Measurements from ENCODE around the gene PIK3CG. TPM values are rescaled to one million over a fixed set of nuclear protein-coding genes. Genes with fewer than 3 reads are reported as not detected.

PIK3CG gene
- total RNA-seq, 1 experiment from 2014 or later, result 0.05 TPM

- POLR2A ChIA-PET, result no interaction called here
- no peak for ATAC-seq
- no TSS peak for BruUV-seq (replicated peaks)
Observed at GRCh38 chr7:106914018-106914607, 49.0 kb downstream of the PIK3CG start.

GRCh38 chr7:106915407-106915806 is 50.3 kb downstream of the PIK3CG start:
- H3K9me2 ChIP-seq (ENCODE audit: insufficient read depth), result no peaks in the 10 kb centered on the region; the same call in 1 of the 2 replicates
- H3K4me2 ChIP-seq (ENCODE audit: low read length), result no peak overlapping the region
- H3K4me3 ChIP-seq (replicated peaks in 1 of 2; ENCODE audit: low read depth in 1 of 2, low read length in 2 of 2), result no peak overlapping the region
- ChIA-PET POLR2A (no interaction called here), CTCF (no interaction called here), RAD21 (ENCODE audit: low non-redundant PET in 1 of 2, low total read pairs in 2 of 2, uncharacterized antibody in 2 of 2, unreplicated experiment in 2 of 2) (no interaction called here)
- H3K36me3 ChIP-seq (ENCODE audit: control insufficient read depth in 1 of 2, insufficient read depth in 2 of 2, low read length in 2 of 2), result no peaks in the 10 kb centered on the region
- no peaks in the 10 kb centered on the region for H3K79me2 ChIP-seq (ENCODE audit: insufficient read depth, low read length)
- no peaks in the 10 kb centered on the region for H3K9me3 ChIP-seq (ENCODE audit: control insufficient read depth in 1 of 2, insufficient read depth in 1 of 2, low read depth in 1 of 2, low read length in 2 of 2)
- H2AFZ ChIP-seq (ENCODE audit: low read depth, low read length, poor library complexity, severe bottlenecking), result no peak overlapping the region
- H3K4me1 ChIP-seq (ENCODE audit: control insufficient read depth in 1 of 2, insufficient read depth in 2 of 2, low read length in 2 of 2), result no peaks in the 10 kb centered on the region
- H3K27ac ChIP-seq (ENCODE audit: low read depth, low read length), result no peak overlapping the region
- no peak overlapping the region for H3K9ac ChIP-seq (ENCODE audit: low read length)
- intact Hi-C loops (cut with micrococcal nuclease), result no loop called here
- TF ChIP-seq EGR1 (IDR thresholded peaks at IDR 0.05; ENCODE audit: low read depth), result no peak
- TF ChIP-seq RAD21 (IDR thresholded peaks at IDR 0.05; ENCODE audit: low read depth), result no peak
- no peak for TF ChIP-seq SP1 (IDR thresholded peaks at IDR 0.05; ENCODE audit: low read depth)
- TF ChIP-seq, protein P1, sequence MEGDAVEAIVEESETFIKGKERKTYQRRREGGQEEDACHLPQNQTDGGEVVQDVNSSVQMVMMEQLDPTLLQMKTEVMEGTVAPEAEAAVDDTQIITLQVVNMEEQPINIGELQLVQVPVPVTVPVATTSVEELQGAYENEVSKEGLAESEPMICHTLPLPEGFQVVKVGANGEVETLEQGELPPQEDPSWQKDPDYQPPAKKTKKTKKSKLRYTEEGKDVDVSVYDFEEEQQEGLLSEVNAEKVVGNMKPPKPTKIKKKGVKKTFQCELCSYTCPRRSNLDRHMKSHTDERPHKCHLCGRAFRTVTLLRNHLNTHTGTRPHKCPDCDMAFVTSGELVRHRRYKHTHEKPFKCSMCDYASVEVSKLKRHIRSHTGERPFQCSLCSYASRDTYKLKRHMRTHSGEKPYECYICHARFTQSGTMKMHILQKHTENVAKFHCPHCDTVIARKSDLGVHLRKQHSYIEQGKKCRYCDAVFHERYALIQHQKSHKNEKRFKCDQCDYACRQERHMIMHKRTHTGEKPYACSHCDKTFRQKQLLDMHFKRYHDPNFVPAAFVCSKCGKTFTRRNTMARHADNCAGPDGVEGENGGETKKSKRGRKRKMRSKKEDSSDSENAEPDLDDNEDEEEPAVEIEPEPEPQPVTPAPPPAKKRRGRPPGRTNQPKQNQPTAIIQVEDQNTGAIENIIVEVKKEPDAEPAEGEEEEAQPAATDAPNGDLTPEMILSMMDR (IDR thresholded peaks at IDR 0.05 in 2 of 3, conservative IDR thresholded peaks at IDR 0.05 in 1 of 3; ENCODE audit: borderline replicate concordance in 1 of 3, insufficient read depth in 1 of 3, low read depth in 2 of 3, low read length in 2 of 3), result no peak
- no peak for TF ChIP-seq POLR2AphosphoS5 (IDR thresholded peaks at IDR 0.05; ENCODE audit: low read depth, low read length)
- TF ChIP-seq, protein P2, sequence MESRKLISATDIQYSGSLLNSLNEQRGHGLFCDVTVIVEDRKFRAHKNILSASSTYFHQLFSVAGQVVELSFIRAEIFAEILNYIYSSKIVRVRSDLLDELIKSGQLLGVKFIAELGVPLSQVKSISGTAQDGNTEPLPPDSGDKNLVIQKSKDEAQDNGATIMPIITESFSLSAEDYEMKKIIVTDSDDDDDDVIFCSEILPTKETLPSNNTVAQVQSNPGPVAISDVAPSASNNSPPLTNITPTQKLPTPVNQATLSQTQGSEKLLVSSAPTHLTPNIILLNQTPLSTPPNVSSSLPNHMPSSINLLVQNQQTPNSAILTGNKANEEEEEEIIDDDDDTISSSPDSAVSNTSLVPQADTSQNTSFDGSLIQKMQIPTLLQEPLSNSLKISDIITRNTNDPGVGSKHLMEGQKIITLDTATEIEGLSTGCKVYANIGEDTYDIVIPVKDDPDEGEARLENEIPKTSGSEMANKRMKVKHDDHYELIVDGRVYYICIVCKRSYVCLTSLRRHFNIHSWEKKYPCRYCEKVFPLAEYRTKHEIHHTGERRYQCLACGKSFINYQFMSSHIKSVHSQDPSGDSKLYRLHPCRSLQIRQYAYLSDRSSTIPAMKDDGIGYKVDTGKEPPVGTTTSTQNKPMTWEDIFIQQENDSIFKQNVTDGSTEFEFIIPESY (IDR thresholded peaks at IDR 0.05; ENCODE audit: extremely low read depth, insufficient replicate concordance, low read length), result no peak
- TF ChIP-seq REST (IDR thresholded peaks at IDR 0.05; ENCODE audit: low read depth), result no peak
- TF ChIP-seq EZH2phosphoT487 (IDR thresholded peaks at IDR 0.05; ENCODE audit: borderline replicate concordance), result no peak
- no peak for ATAC-seq
- no peaks in the 10 kb centered on the region for H3K27me3 ChIP-seq (ENCODE audit: insufficient read depth, low read length)
- BruUV-seq (replicated peaks), result no TSS peak
- no peak for DNase-seq (ENCODE audit: low read depth, low spot score)
- H4K20me1 ChIP-seq (ENCODE audit: insufficient read depth), result no peaks in the 10 kb centered on the region

More at GRCh38 chr7:106914018-106914607, 49.0 kb downstream of the PIK3CG start:
- no peaks in the 10 kb centered on the region for H3K27me3 ChIP-seq (ENCODE audit: insufficient read depth, low read length)
- H3K9me3 ChIP-seq (ENCODE audit: control insufficient read depth in 1 of 2, insufficient read depth in 1 of 2, low read depth in 1 of 2, low read length in 2 of 2), result no peaks in the 10 kb centered on the region
- H3K9me2 ChIP-seq (ENCODE audit: insufficient read depth), result no peaks in the 10 kb centered on the region; the same call in 1 of the 2 replicates
- H3K9ac ChIP-seq (ENCODE audit: low read length), result no peak overlapping the region
- no peak overlapping the region for H2AFZ ChIP-seq (ENCODE audit: low read depth, low read length, poor library complexity, severe bottlenecking)
- no peak for DNase-seq (ENCODE audit: low read depth, low spot score)
- H3K4me1 ChIP-seq (ENCODE audit: control insufficient read depth in 1 of 2, insufficient read depth in 2 of 2, low read length in 2 of 2), result no peaks in the 10 kb centered on the region
- H3K4me3 ChIP-seq (replicated peaks in 1 of 2; ENCODE audit: low read depth in 1 of 2, low read length in 2 of 2), result no peak overlapping the region
- intact Hi-C loops (cut with micrococcal nuclease), result no loop called here
- no peaks in the 10 kb centered on the region for H4K20me1 ChIP-seq (ENCODE audit: insufficient read depth)
- TF ChIP-seq, protein P3, sequence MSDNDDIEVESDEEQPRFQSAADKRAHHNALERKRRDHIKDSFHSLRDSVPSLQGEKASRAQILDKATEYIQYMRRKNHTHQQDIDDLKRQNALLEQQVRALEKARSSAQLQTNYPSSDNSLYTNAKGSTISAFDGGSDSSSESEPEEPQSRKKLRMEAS (IDR thresholded peaks at IDR 0.05), result no peak
- TF ChIP-seq TCF7L2 (IDR thresholded peaks at IDR 0.05; ENCODE audit: borderline replicate concordance, extremely low read depth, insufficient read depth, insufficient read length) (no peak), CEBPB (IDR thresholded peaks at IDR 0.05; ENCODE audit: low read depth) (peak; percentile 58; the same call in 1 of the 2 replicates), CBX3 (IDR thresholded peaks at IDR 0.05; ENCODE audit: low read depth) (no peak), POLR2A (IDR thresholded peaks at IDR 0.05; ENCODE audit: borderline replicate concordance, extremely low read depth, insufficient read depth, insufficient read length) (no peak)
- H3K36me3 ChIP-seq (ENCODE audit: control insufficient read depth in 1 of 2, insufficient read depth in 2 of 2, low read length in 2 of 2), result no peaks in the 10 kb centered on the region
- no peak overlapping the region for H3K27ac ChIP-seq (ENCODE audit: low read depth, low read length)
- CTCF ChIA-PET, result no interaction called here
- no peak overlapping the region for H3K4me2 ChIP-seq (ENCODE audit: low read length)
- RAD21 ChIA-PET (ENCODE audit: low non-redundant PET in 1 of 2, low total read pairs in 2 of 2, uncharacterized antibody in 2 of 2, unreplicated experiment in 2 of 2), result no interaction called here
- no peaks in the 10 kb centered on the region for H3K79me2 ChIP-seq (ENCODE audit: insufficient read depth, low read length)

Data from HCT116 (cell line).